ENCODE results near the gene SLC28A1.

Gene SLC28A1

GRCh38 chr15:84889991-84890669 is 5.7 kb downstream of the SLC28A1 start:
- H3K27me3 ChIP-seq (ENCODE audit: insufficient read depth, low read depth): no peaks in the 10 kb centered on the region
- H3K4me2 ChIP-seq: no peak overlapping the region
- H3K9ac ChIP-seq: no peak overlapping the region
- H3K4me3 ChIP-seq (IDR thresholded peaks at IDR 0.05; ENCODE audit: insufficient read depth, low read depth, low read length): no peak overlapping the region
- no peak for TF ChIP-seq CTCF (conservative IDR thresholded peaks at IDR 0.05; ENCODE audit: low read depth, low read length)
- H3K27ac ChIP-seq: no peak overlapping the region
- H3K4me1 ChIP-seq (ENCODE audit: low read depth, poor library complexity, severe bottlenecking): no peaks in the 10 kb centered on the region
- no peaks in the 10 kb centered on the region for H3K79me2 ChIP-seq (ENCODE audit: insufficient read depth, low read depth)
- no peaks in the 10 kb centered on the region for H4K20me1 ChIP-seq (ENCODE audit: insufficient read depth)
- no peak overlapping the region for H2AFZ ChIP-seq (ENCODE audit: low read depth)
- no peaks in the 10 kb centered on the region for H3K36me3 ChIP-seq (ENCODE audit: insufficient read depth)

GRCh38 chr15:84890670-84891162 is 6.3 kb downstream of the SLC28A1 start:
- Histone ChIP-seq H3K4me2 (no peak overlapping the region), H3K4me1 (ENCODE audit: low read depth, poor library complexity, severe bottlenecking) (no peaks in the 10 kb centered on the region)

GRCh38 chr15:84891339-84891738 is 6.9 kb downstream of the SLC28A1 start:
- H4K20me1 ChIP-seq (ENCODE audit: insufficient read depth): no peaks in the 10 kb centered on the region
- no peak overlapping the region for H3K9ac ChIP-seq
- no peak overlapping the region for H3K4me3 ChIP-seq (IDR thresholded peaks at IDR 0.05; ENCODE audit: insufficient read depth, low read depth, low read length)
- no peak overlapping the region for H2AFZ ChIP-seq (ENCODE audit: low read depth)
- no peaks in the 10 kb centered on the region for H3K79me2 ChIP-seq (ENCODE audit: insufficient read depth, low read depth)
- H3K27ac ChIP-seq: no peak overlapping the region
- no peaks in the 10 kb centered on the region for H3K36me3 ChIP-seq (ENCODE audit: insufficient read depth)
- TF ChIP-seq CTCF (conservative IDR thresholded peaks at IDR 0.05; ENCODE audit: low read depth, low read length): no peak
- no peaks in the 10 kb centered on the region for H3K27me3 ChIP-seq (ENCODE audit: insufficient read depth, low read depth)
- H3K4me2 ChIP-seq: no peak overlapping the region
- H3K4me1 ChIP-seq (ENCODE audit: low read depth, poor library complexity, severe bottlenecking): no peaks in the 10 kb centered on the region

More at GRCh38 chr15:84890670-84891162, 6.3 kb downstream of the SLC28A1 start:
- Histone ChIP-seq H4K20me1 (ENCODE audit: insufficient read depth) (no peaks in the 10 kb centered on the region), H3K4me3 (IDR thresholded peaks at IDR 0.05; ENCODE audit: insufficient read depth, low read depth, low read length) (no peak overlapping the region), H3K27ac (no peak overlapping the region), H2AFZ (ENCODE audit: low read depth) (no peak overlapping the region), H3K36me3 (ENCODE audit: insufficient read depth) (no peaks in the 10 kb centered on the region), H3K27me3 (ENCODE audit: insufficient read depth, low read depth) (no peaks in the 10 kb centered on the region), H3K9ac (no peak overlapping the region), H3K79me2 (ENCODE audit: insufficient read depth, low read depth) (no peaks in the 10 kb centered on the region)
- TF ChIP-seq CTCF (conservative IDR thresholded peaks at IDR 0.05; ENCODE audit: low read depth, low read length): no peak

- Histone ChIP-seq H3K36me3 (ENCODE audit: insufficient read depth) (no peaks in the 10 kb centered on the region), H3K27ac (no peak overlapping the region), H3K4me1 (ENCODE audit: low read depth, poor library complexity, severe bottlenecking) (no peaks in the 10 kb centered on the region), H3K4me2 (no peak overlapping the region), H2AFZ (ENCODE audit: low read depth) (no peak overlapping the region), H4K20me1 (ENCODE audit: insufficient read depth) (no peaks in the 10 kb centered on the region), H3K27me3 (ENCODE audit: insufficient read depth, low read depth) (no peaks in the 10 kb centered on the region), H3K79me2 (ENCODE audit: insufficient read depth, low read depth) (no peaks in the 10 kb centered on the region), H3K9ac (no peak overlapping the region), H3K4me3 (IDR thresholded peaks at IDR 0.05; ENCODE audit: insufficient read depth, low read depth, low read length) (no peak overlapping the region)
- no peak for TF ChIP-seq CTCF (conservative IDR thresholded peaks at IDR 0.05; ENCODE audit: low read depth, low read length)
Observed at GRCh38 chr15:84892786-84893307, 8.4 kb downstream of the SLC28A1 start.

Data from KMS-11 (cell line).